OCI-LY7 (cell line): Measurements from ENCODE around the gene KAT2B. TPM values are rescaled to one million over a fixed set of nuclear protein-coding genes. Genes with fewer than 3 reads are reported as not detected.

Experiments
- BruUV-seq: library from RNA; stranded (reverse); fragments of 400-500 nt; replicated peaks from 2 replicates; lab custom pipeline; 2021; lab: Mats Ljungman, UMichigan
- CTCF ChIA-PET: fragments of 300-600 bp; sonication (Branson Sonifier 250); formaldehyde crosslinking; loops from one replicate; lab custom pipeline; 2022; ENCODE audit warnings: antibody characterized with exemption; ENCODE audit not compliant: unreplicated experiment; lab: Charles Lee
- POLR2A ChIA-PET: fragments of 300-600 bp; sonication (Branson Sonifier 250); formaldehyde crosslinking; loops from one replicate; lab custom pipeline; 2022; ENCODE audit warnings: antibody characterized with exemption; lab: Charles Lee
- DNase-seq: peaks from one replicate; pipeline ENCODE4 v3.0.0-alpha.2; 2015; ENCODE audit warnings: low spot score
- H2AFZ ChIP-seq: fragments of 200-600 bp; sonication (generic), shearing (Covaris generic); 2 replicates; pipeline ENCODE4 v1.6.1; 2014; ENCODE audit warnings: mild to moderate bottlenecking, antibody characterized with exemption, low read length, moderate library complexity
- H3K27ac ChIP-seq: fragments of 200-600 bp; sonication (generic); 2 replicates; pipeline ENCODE4 v1.5.1; 2014; ENCODE audit warnings: mixed run types, low read depth, mild to moderate bottlenecking, moderate library complexity, low read length, inconsistent platforms; ENCODE audit not compliant: poor library complexity, severe bottlenecking
- H3K36me3 ChIP-seq: fragments of 200-600 bp; sonication (generic); 2 replicates; pipeline ENCODE4 v1.6.1; 2014; ENCODE audit warnings: mild to moderate bottlenecking, antibody characterized with exemption, low read length, moderate library complexity, mixed read lengths; ENCODE audit not compliant: insufficient read depth
- H3K4me1 ChIP-seq: fragments of 200-600 bp; sonication (generic); 2 replicates; pipeline ENCODE4 v1.5.1; 2014; ENCODE audit warnings: mild to moderate bottlenecking, low read length; ENCODE audit not compliant: insufficient read depth, poor library complexity, severe bottlenecking
- H3K4me2 ChIP-seq: fragments of 200-600 bp; sonication (generic); 2 replicates; pipeline ENCODE4 v1.6.1; 2014; ENCODE audit warnings: mild to moderate bottlenecking, low read length
- H3K4me3 ChIP-seq: fragments of 200-600 bp; sonication (generic); 2 replicates; pipeline ENCODE4 v1.5.1; 2014; ENCODE audit warnings: mild to moderate bottlenecking, low read depth, low read length; ENCODE audit not compliant: poor library complexity, severe bottlenecking
- H3K79me2 ChIP-seq: fragments of 200-600 bp; sonication (generic); 2 replicates; pipeline ENCODE4 v1.6.1; 2016; ENCODE audit warnings: low read depth, mild to moderate bottlenecking, low read length, moderate library complexity, mixed read lengths; ENCODE audit not compliant: insufficient read depth
- H3K9me2 ChIP-seq: fragments of 200-600 bp; sonication (generic); 2 replicates; pipeline ENCODE4 v1.6.1; 2016; ENCODE audit warnings: mild to moderate bottlenecking, low read length, mixed read lengths; ENCODE audit not compliant: insufficient read depth
- H3K9me3 ChIP-seq: fragments of 200-600 bp; sonication (generic); 2 replicates; pipeline ENCODE4 v1.6.1; 2014; ENCODE audit warnings: mild to moderate bottlenecking, mixed run types, low read length, mixed read lengths
- H4K20me1 ChIP-seq: fragments of 200-600 bp; sonication (generic); 2 replicates; pipeline ENCODE4 v1.6.1; 2014; ENCODE audit warnings: mild to moderate bottlenecking, antibody characterized with exemption, low read length, moderate library complexity, mixed read lengths; ENCODE audit not compliant: insufficient read depth
- EZH2phosphoT487 ChIP-seq: fragments of 200-600 bp; sonication (generic); IDR thresholded peaks from 2 replicates; pipeline ENCODE4 v1.6.1; 2018; ENCODE audit warnings: low read depth, borderline replicate concordance, mild to moderate bottlenecking, mixed run types, antibody characterized with exemption, low read length, moderate library complexity, mixed read lengths
- intact Hi-C: fragments of 100-400 bp; cut with micrococcal nuclease; formaldehyde crosslinking; loops from one replicate; pipeline ENCODE4 v1.10.0; 2022; ENCODE audit not compliant: unreplicated experiment
- total RNA-seq, 2 experiments: library from RNA; depleted of rRNA in 1 of 2; stranded (reverse); fragments of >200 nt in 1 of 2; shearing (Covaris generic) in 1 of 2; gene quantifications; 2 replicates each; pipeline ENCODE4 v1.2.3, GENCODE V29; 2014 to 2022
- TF ChIP-seq, protein P1 (sequence below): fragments of 200-600 bp; sonication (generic); conservative IDR thresholded peaks from 2 replicates; pipeline ENCODE4 v1.5.1; 2014; ENCODE audit warnings: mild to moderate bottlenecking, antibody characterized with exemption, low read length, moderate library complexity, mixed read lengths

The KAT2B gene
- total RNA-seq, 2 experiments from 2014 or later = 24.2 to 32.9 TPM

- H3K36me3 ChIP-seq = peaks cover 36% of the 10 kb centered on the region
- H2AFZ ChIP-seq = no peak overlapping the region
- intact Hi-C loops = no loop called here
- H3K79me2 ChIP-seq = no peaks in the 10 kb centered on the region
- H3K9me3 ChIP-seq = no peaks in the 10 kb centered on the region
- no TSS peak for BruUV-seq
- TF ChIP-seq EZH2phosphoT487 = no peak
- TF ChIP-seq, protein P1, sequence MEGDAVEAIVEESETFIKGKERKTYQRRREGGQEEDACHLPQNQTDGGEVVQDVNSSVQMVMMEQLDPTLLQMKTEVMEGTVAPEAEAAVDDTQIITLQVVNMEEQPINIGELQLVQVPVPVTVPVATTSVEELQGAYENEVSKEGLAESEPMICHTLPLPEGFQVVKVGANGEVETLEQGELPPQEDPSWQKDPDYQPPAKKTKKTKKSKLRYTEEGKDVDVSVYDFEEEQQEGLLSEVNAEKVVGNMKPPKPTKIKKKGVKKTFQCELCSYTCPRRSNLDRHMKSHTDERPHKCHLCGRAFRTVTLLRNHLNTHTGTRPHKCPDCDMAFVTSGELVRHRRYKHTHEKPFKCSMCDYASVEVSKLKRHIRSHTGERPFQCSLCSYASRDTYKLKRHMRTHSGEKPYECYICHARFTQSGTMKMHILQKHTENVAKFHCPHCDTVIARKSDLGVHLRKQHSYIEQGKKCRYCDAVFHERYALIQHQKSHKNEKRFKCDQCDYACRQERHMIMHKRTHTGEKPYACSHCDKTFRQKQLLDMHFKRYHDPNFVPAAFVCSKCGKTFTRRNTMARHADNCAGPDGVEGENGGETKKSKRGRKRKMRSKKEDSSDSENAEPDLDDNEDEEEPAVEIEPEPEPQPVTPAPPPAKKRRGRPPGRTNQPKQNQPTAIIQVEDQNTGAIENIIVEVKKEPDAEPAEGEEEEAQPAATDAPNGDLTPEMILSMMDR = no peak
- H3K27ac ChIP-seq = no peak overlapping the region
- no peak overlapping the region for H3K4me3 ChIP-seq
- H3K9me2 ChIP-seq = no peaks in the 10 kb centered on the region
- no peaks in the 10 kb centered on the region for H3K4me1 ChIP-seq
- H3K4me2 ChIP-seq = no peak overlapping the region
- H4K20me1 ChIP-seq = no peaks in the 10 kb centered on the region
- DNase-seq = no peak
- ChIA-PET POLR2A (interaction anchor here (0.6 to 1.6 kb wide), 8 partner anchors 9 to 1293 kb away, joined by 3 to 7 read pairs (median 4); partner anchors contain the start of gene SGO1), CTCF (no interaction called here)
These were observed 101.6 kb downstream of the KAT2B start for GRCh38 chr3:20141851-20142250.

GRCh38 chr3:20142517-20142916 lies 102.3 kb downstream of the KAT2B start:
- no peaks in the 10 kb centered on the region for H4K20me1 ChIP-seq
- no peaks in the 10 kb centered on the region for H3K4me1 ChIP-seq
- H3K36me3 ChIP-seq = peaks cover 30% of the 10 kb centered on the region
- POLR2A ChIA-PET = interaction anchor here (1.5 to 1.6 kb wide), 3 partner anchors 10 to 104 kb away, joined by 3 to 6 read pairs (median 3); no protein-coding TSS in a partner anchor
- no peaks in the 10 kb centered on the region for H3K9me2 ChIP-seq
- TF ChIP-seq, protein P1 = no peak
- TF ChIP-seq EZH2phosphoT487 = no peak
- H3K4me2 ChIP-seq = no peak overlapping the region
- no peaks in the 10 kb centered on the region for H3K79me2 ChIP-seq
- no peak for DNase-seq
- no TSS peak for BruUV-seq
- CTCF ChIA-PET = no interaction called here
- no peak overlapping the region for H3K27ac ChIP-seq
- H3K9me3 ChIP-seq = no peaks in the 10 kb centered on the region
- intact Hi-C loops = no loop called here
- no peak overlapping the region for H2AFZ ChIP-seq
- H3K4me3 ChIP-seq = no peak overlapping the region

DNA sequence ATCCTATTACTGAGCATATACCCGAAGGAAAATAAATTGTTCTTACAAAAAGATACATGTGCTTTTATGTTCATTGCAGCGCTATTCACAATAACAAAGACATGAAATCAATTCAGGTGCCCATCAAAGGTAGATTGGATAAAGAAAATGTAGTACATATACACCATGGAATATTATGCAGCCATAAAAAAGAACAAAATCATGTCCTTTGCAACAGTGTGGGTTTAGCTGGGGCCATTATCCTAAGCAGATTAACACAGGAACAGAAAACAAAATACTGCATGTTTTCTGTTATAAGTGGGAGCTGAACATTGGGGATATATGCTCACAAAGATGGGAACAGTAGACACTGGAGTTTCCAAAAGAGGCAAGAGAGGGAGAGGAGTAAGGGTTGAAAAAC lies 103.3 kb downstream of the KAT2B start:
- BruUV-seq = no TSS peak
- ChIA-PET POLR2A (interaction anchor here (0.8 kb wide), 1 partner anchor 159 kb away, joined by 5 read pairs; no protein-coding TSS in a partner anchor), CTCF (no interaction called here)
- H2AFZ ChIP-seq = no peak overlapping the region
- intact Hi-C loops = no loop called here
- no peaks in the 10 kb centered on the region for H3K9me2 ChIP-seq
- H3K9me3 ChIP-seq = no peaks in the 10 kb centered on the region
- no peak for TF ChIP-seq EZH2phosphoT487
- TF ChIP-seq, protein P1 = no peak
- H3K4me1 ChIP-seq = no peaks in the 10 kb centered on the region
- no peaks in the 10 kb centered on the region for H4K20me1 ChIP-seq
- DNase-seq = no peak
- peaks cover 39% of the 10 kb centered on the region for H3K36me3 ChIP-seq
- no peak overlapping the region for H3K27ac ChIP-seq
- no peak overlapping the region for H3K4me3 ChIP-seq
- H3K79me2 ChIP-seq = no peaks in the 10 kb centered on the region
- no peak overlapping the region for H3K4me2 ChIP-seq
